Natural killer cell (primary cell): ENCODE data around the gene SMURF2. TPM values are rescaled to one million over a fixed set of nuclear protein-coding genes. Genes with fewer than 3 reads are reported as not detected.

Experiments
- ATAC-seq, 3 donors: fragments of 150-1000 bp in 2 of 3; fragments of 200-7000 bp in 1 of 3; cut with Tn5 transposase; 1 replicate in 1 of 3; 2 replicates in 2 of 3; pipeline ENCODE4 v1.10.0; 2021; ENCODE audit warnings: mild to moderate bottlenecking in 2 of 3, moderate library complexity in 2 of 3
- DNase-seq, 2 donors: peaks; one replicate each; pipeline versions ENCODE4 v3.0.0 to v3.0.0-alpha.2; 2013 to 2021; ENCODE audit warnings: mixed read lengths in 1 of 2
- H3K27ac ChIP-seq: one replicate; pipeline ENCODE4 v1.5.1; 2013; ENCODE audit warnings: mild to moderate bottlenecking, low read length
- H3K27me3 ChIP-seq: one replicate; pipeline ENCODE4 v1.6.1; 2013; ENCODE audit warnings: low read length; ENCODE audit not compliant: control insufficient read depth, insufficient read depth
- H3K36me3 ChIP-seq: one replicate; pipeline ENCODE4 v1.6.1; 2013; ENCODE audit warnings: low read length; ENCODE audit not compliant: control insufficient read depth, insufficient read depth
- H3K4me1 ChIP-seq: one replicate; pipeline ENCODE4 v1.6.1; 2013; ENCODE audit warnings: low read length; ENCODE audit not compliant: control insufficient read depth, insufficient read depth
- H3K4me3 ChIP-seq: one replicate; pipeline ENCODE4 v1.5.1; 2013; ENCODE audit warnings: low read length
- H3K9me3 ChIP-seq: one replicate; pipeline ENCODE4 v1.6.1; 2013; ENCODE audit warnings: low read length; ENCODE audit not compliant: control insufficient read depth, insufficient read depth
- H3K27ac Mint-ChIP-seq, 2 donors: one replicate each; pipeline ENCODE4 v1.8.0; 2022; ENCODE audit warnings: mild to moderate bottlenecking in 2 of 2, mixed read lengths in 2 of 2, moderate library complexity in 1 of 2
- H3K27me3 Mint-ChIP-seq, 2 donors: one replicate each; pipeline ENCODE4 v1.8.0; 2022; ENCODE audit warnings: low read depth in 2 of 2, mixed read lengths in 2 of 2
- H3K36me3 Mint-ChIP-seq: one replicate; pipeline ENCODE4 v1.8.0; 2022; ENCODE audit warnings: mixed read lengths
- H3K4me1 Mint-ChIP-seq, 2 donors: one replicate each; pipeline ENCODE4 v1.8.0; 2022; ENCODE audit warnings: mixed read lengths in 2 of 2
- H3K4me3 Mint-ChIP-seq: one replicate; pipeline ENCODE4 v1.8.0; 2022; ENCODE audit warnings: mild to moderate bottlenecking, moderate library complexity, mixed read lengths
- H3K9me3 Mint-ChIP-seq, 2 donors: one replicate each; pipeline ENCODE4 v1.8.0; 2022; ENCODE audit warnings: mixed read lengths in 2 of 2
- WGBS: methylation state at CpG from one replicate; pipeline ENCODE4 v1.1.7; 2013; ENCODE audit warnings: missing lambda C conversion rate; ENCODE audit not compliant: insufficient coverage; 5-methylcytosine and 5-hydroxymethylcytosine counted together
- intact Hi-C: fragments of 100-400 bp; cut with micrococcal nuclease; formaldehyde crosslinking; loops from one replicate; pipeline ENCODE4 v1.14.2; 2022
- total RNA-seq, 4 donors: library from RNA; stranded (reverse); fragments of 120-200 nt in 1 of 4; gene quantifications; one replicate each; pipeline versions ENCODE4 v1.2.3 to v1.2.4, GENCODE V29; 2013 to 2022
- TF ChIP-seq, protein P1 (sequence below): fragments of 200-600 bp; IDR thresholded peaks from one replicate; pipeline ENCODE4 v1.8.0; 2022; ENCODE audit warnings: antibody characterized with exemption

Gene SMURF2
- total RNA-seq, 3 donors from 2014 or later (not counting 1 experiment from before 2014, with no cell fraction given): 43.8 to 54.5 (median 46.5) TPM

DNA sequence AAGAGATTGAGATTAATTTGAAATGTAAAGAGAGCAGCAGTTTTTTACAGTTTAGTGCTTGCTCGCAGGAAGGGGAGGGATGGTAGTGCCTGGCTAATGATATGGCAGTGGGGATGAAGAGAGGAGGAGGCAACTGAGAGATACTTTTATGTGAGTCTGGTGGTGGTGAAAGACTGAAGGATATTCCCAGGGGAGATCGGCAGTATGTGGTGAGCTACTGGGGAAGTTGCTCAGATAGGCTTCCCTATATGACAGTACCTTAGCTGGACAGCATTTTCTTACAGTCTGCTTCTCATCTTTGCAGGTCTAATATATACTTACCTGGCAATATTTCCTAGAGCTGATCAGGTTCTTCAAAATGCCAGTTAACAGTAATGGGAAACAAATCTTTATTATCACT lies 146.7 kb downstream of the SMURF2 start:
- Histone ChIP-seq H3K4me1 (no peaks in the 10 kb centered on the region), H3K9me3 (no peaks in the 10 kb centered on the region), H3K27ac (no peak overlapping the region), H3K27me3 (no peaks in the 10 kb centered on the region), H3K4me3 (no peak overlapping the region), H3K36me3 (peaks cover 82% of the 10 kb centered on the region)
- Mint-ChIP-seq H3K4me1 (peaks cover 13 to 24% of the 10 kb centered on the region in 2 donors), H3K4me3 (no peak overlapping the region), H3K9me3 (no peaks in the 10 kb centered on the region), H3K27me3 (no peaks in the 10 kb centered on the region), H3K36me3 (peaks cover 23% of the 10 kb centered on the region), H3K27ac (no peak overlapping the region)
- TF ChIP-seq, protein P1, sequence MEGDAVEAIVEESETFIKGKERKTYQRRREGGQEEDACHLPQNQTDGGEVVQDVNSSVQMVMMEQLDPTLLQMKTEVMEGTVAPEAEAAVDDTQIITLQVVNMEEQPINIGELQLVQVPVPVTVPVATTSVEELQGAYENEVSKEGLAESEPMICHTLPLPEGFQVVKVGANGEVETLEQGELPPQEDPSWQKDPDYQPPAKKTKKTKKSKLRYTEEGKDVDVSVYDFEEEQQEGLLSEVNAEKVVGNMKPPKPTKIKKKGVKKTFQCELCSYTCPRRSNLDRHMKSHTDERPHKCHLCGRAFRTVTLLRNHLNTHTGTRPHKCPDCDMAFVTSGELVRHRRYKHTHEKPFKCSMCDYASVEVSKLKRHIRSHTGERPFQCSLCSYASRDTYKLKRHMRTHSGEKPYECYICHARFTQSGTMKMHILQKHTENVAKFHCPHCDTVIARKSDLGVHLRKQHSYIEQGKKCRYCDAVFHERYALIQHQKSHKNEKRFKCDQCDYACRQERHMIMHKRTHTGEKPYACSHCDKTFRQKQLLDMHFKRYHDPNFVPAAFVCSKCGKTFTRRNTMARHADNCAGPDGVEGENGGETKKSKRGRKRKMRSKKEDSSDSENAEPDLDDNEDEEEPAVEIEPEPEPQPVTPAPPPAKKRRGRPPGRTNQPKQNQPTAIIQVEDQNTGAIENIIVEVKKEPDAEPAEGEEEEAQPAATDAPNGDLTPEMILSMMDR: no peak
- intact Hi-C loops: no loop called here
- ATAC-seq (no peak), DNase-seq (no peak)
- 82% methylated on average over 2 of the region's 2 CpGs for WGBS

GRCh38 chr17:64509179-64509578 lies 152.9 kb downstream of the SMURF2 start:
- peak overlapping the region; percentile 45 for H3K4me3 Mint-ChIP-seq
- H3K4me1 ChIP-seq: peaks cover 10% of the 10 kb centered on the region
- H3K27ac Mint-ChIP-seq: no peak overlapping the region
- ATAC-seq: no peak
- H3K4me3 ChIP-seq: no peak overlapping the region
- no peak overlapping the region for H3K27ac ChIP-seq
- no peak for DNase-seq
- intact Hi-C loops: loop anchor here (5.0 kb wide), 3 partner anchors 138 to 737 kb away; partner anchors contain the start of genes CCDC47, DDX42 and SMURF2
- H3K9me3 ChIP-seq: no peaks in the 10 kb centered on the region
- 95% methylated on average over 6 of the region's 6 CpGs for WGBS
- H3K36me3 ChIP-seq: peaks cover 56% of the 10 kb centered on the region
- H3K36me3 Mint-ChIP-seq: peaks cover 33% of the 10 kb centered on the region
- TF ChIP-seq, protein P1: no peak
- H3K27me3 ChIP-seq: no peaks in the 10 kb centered on the region
- peaks cover 45 to 51% of the 10 kb centered on the region in 2 donors for H3K4me1 Mint-ChIP-seq
- no peaks in the 10 kb centered on the region for H3K9me3 Mint-ChIP-seq
- H3K27me3 Mint-ChIP-seq: no peaks in the 10 kb centered on the region

- Histone ChIP-seq H3K9me3 (no peaks in the 10 kb centered on the region), H3K27ac (no peak overlapping the region), H3K4me1 (peaks cover 12% of the 10 kb centered on the region), H3K36me3 (peaks cover 57% of the 10 kb centered on the region), H3K4me3 (no peak overlapping the region), H3K27me3 (no peaks in the 10 kb centered on the region)
- no peak for ATAC-seq
- Mint-ChIP-seq H3K27ac (peak overlapping the region in 1 of 2 donors; percentile 97), H3K27me3 (no peaks in the 10 kb centered on the region), H3K36me3 (peaks cover 34% of the 10 kb centered on the region), H3K9me3 (no peaks in the 10 kb centered on the region), H3K4me3 (peak overlapping the region; percentile 95), H3K4me1 (peaks cover 50 to 56% of the 10 kb centered on the region in 2 donors)
- TF ChIP-seq, protein P1: no peak
- WGBS: 100% methylated on average over 2 of the region's 2 CpGs
- intact Hi-C loops: loop anchor here (5.0 kb wide), 3 partner anchors 139 to 736 kb away; partner anchors contain the start of genes CCDC47, DDX42 and SMURF2
- no peak for DNase-seq
Measured at GRCh38 chr17:64508683-64509082, 153.4 kb downstream of the SMURF2 start.

GRCh38 chr17:64507413-64507782 lies 154.7 kb downstream of the SMURF2 start:
- TF ChIP-seq, protein P1: peak; percentile 45

More at GRCh38 chr17:64507413-64507782, 154.7 kb downstream of the SMURF2 start:
- peak overlapping the region; percentile 95 for H3K4me3 Mint-ChIP-seq
- intact Hi-C loops: loop anchor here (1.0 to 5.0 kb wide), 5 partner anchors 89 to 735 kb away; partner anchors contain the start of genes CCDC47, DDX42, SMARCD2 and SMURF2
- H3K4me1 Mint-ChIP-seq: peaks cover 57 to 62% of the 10 kb centered on the region in 2 donors
- Histone ChIP-seq H3K36me3 (peaks cover 58% of the 10 kb centered on the region), H3K4me1 (peaks cover 12% of the 10 kb centered on the region), H3K27me3 (no peaks in the 10 kb centered on the region), H3K4me3 (peak overlapping the region; percentile 85), H3K27ac (peak overlapping the region; percentile 94), H3K9me3 (no peaks in the 10 kb centered on the region)
- no peaks in the 10 kb centered on the region for H3K27me3 Mint-ChIP-seq
- peak overlapping the region; percentile 97 to 99 for H3K27ac Mint-ChIP-seq
- H3K9me3 Mint-ChIP-seq: no peaks in the 10 kb centered on the region
- ATAC-seq (peak; percentile 16 to 47 (median 24)), DNase-seq (peak in 1 of 2 donors; percentile 81)
- H3K36me3 Mint-ChIP-seq: peaks cover 47% of the 10 kb centered on the region
- under 1% methylated on average over 13 of the region's 13 CpGs for WGBS
